Stimulated activated CD4-positive, alpha-beta T cell treated with anti-CD3 and anti-CD28 coated beads, Interleukin-15, amount 100 ng/mL, for 24 hours (primary cell): ENCODE results near the gene MARK3.
"Not testable (repeated sequence)": the region's sequence is repeated elsewhere in the genome, so short reads cannot be mapped to it uniquely, and the experiment has no call there.

ENCODE experiments used
- DNase-seq: peaks from one replicate; pipeline ENCODE4 v3.0.0-alpha.2; 2020

Gene MARK3

GRCh38 chr14:103385152-103385928 lies at the start of gene MARK3:
MARK3 (plus strand) TSS chr14:103385415; CDS start chr14:103386030, 615 bp downstream.
- peak; percentile 98 for DNase-seq

- DNase-seq = no peak
These were observed 49.0 kb upstream of the MARK3 start for GRCh38 chr14:103336191-103336590.

- DNase-seq = no peak
These were observed 47.4 kb upstream of the MARK3 start for GRCh38 chr14:103337794-103338193.

- no peak for DNase-seq
These were observed 45.7 kb upstream of the MARK3 start for GRCh38 chr14:103339561-103339960.

GRCh38 chr14:103340480-103341212 lies 44.6 kb upstream of the MARK3 start:
- no peak for DNase-seq

GRCh38 chr14:103341250-103342129 lies 43.7 kb upstream of the MARK3 start:
- no peak for DNase-seq

- DNase-seq = no peak
These were observed 41.9 kb upstream of the MARK3 start for GRCh38 chr14:103343164-103343879.

- DNase-seq = no peak
These were observed 41.1 kb upstream of the MARK3 start for GRCh38 chr14:103343905-103344797.

- DNase-seq = no peak
These were observed 38.9 kb upstream of the MARK3 start for GRCh38 chr14:103346286-103346685.

GRCh38 chr14:103347091-103347815 lies 38.0 kb upstream of the MARK3 start:
- no peak for DNase-seq

GRCh38 chr14:103348154-103348553 lies 37.1 kb upstream of the MARK3 start:
- DNase-seq = no peak

GRCh38 chr14:103349982-103350381 lies 35.2 kb upstream of the MARK3 start:
- no peak for DNase-seq

GRCh38 chr14:103353362-103353761 lies 31.9 kb upstream of the MARK3 start:
- no peak for DNase-seq

GRCh38 chr14:103354141-103354540 lies 31.1 kb upstream of the MARK3 start:
- no peak for DNase-seq

- no peak for DNase-seq
These were observed 29.1 kb upstream of the MARK3 start for GRCh38 chr14:103356024-103356682.

- DNase-seq = not testable (repeated sequence)
These were observed 27.7 kb upstream of the MARK3 start for GRCh38 chr14:103357552-103357951.

GRCh38 chr14:103360548-103360947 lies 24.7 kb upstream of the MARK3 start:
- no peak for DNase-seq

GRCh38 chr14:103361867-103362266 lies 23.3 kb upstream of the MARK3 start:
- no peak for DNase-seq

GRCh38 chr14:103362780-103363179 lies 22.4 kb upstream of the MARK3 start:
- no peak for DNase-seq

GRCh38 chr14:103366741-103367140 lies 18.5 kb upstream of the MARK3 start:
- DNase-seq = no peak
